HG02798 (cell line): ENCODE data around the gene HSF5.
"Not testable (repeated sequence)": the region's sequence is repeated elsewhere in the genome, so short reads cannot be mapped to it uniquely, and the experiment has no call there.

Source experiments
- ATAC-seq: cut with Tn5 transposase; IDR thresholded peaks from one replicate; pipeline ENCODE4 v1.9.1; 2021; ENCODE audit warnings: mild to moderate bottlenecking; ENCODE audit not compliant: unreplicated experiment, poor library complexity

The HSF5 gene

GRCh38 chr17:58516644-58517377 lies 28.6 kb upstream of the HSF5 start:
- no peak for ATAC-seq

GRCh38 chr17:58515286-58515685 lies 27.1 kb upstream of the HSF5 start:
- no peak for ATAC-seq

GRCh38 chr17:58514770-58515157 lies 26.6 kb upstream of the HSF5 start:
- ATAC-seq, result no peak

GRCh38 chr17:58513965-58514769 lies 26.0 kb upstream of the HSF5 start, which contains the start of gene MTMR4:
TSS of gene MTMR4 (minus strand) at chr17:58514638. CDS start at chr17:58514407, 231 bp downstream.
- peak; percentile 23 for ATAC-seq

DNA sequence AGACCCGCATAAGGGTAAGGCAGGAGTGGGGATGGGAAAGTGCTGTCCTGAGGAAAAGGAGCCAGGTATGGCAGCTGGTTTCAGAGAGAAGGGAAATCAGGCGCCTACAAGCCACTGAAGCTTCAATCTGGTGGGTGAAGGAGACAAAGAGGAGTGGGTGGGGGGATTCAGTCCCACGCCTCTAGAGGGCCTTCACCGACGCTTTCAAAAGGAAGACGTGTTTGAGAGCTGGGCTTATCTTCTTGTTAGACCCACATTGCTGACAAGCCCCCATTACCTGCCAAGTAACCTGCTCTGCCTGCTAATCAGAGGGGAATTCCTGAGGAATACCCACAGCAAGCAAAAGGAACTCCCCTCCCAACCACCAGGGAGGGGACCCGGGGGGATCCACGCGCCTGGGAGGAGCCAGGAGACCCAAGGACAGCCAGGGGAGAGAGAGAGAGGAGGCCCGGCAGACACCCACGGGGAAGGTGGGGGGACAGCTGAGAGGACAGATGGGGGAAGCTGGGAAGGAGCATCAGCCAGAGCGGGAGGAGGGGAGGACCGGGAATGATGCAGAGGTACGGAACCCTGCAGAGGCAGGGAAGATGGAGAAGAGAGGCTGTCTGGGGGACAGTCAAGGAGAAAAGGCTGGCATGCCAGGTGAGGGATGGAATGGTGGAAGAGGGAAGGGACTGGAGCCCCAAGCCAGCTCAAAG lies 25.2 kb upstream of the HSF5 start:
- no peak for ATAC-seq

DNA sequence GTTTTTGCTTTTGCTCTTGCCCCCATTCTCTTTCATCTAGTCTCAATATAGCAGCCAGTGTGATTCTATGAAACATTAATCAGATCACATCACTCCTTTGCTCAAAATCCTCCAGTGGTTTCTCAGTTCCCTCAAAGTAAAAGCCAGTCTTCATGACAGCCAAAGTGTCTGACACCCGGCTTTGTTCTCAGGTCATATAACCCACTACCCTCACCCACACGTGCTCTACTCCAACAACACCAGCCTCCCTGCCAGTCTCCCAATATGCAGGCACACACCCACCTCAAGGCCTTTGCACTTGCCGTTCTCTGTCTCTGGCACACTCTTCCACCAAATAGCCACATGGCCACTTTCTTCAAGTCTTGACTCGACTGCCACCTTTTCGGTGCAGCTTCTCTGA lies 21.9 kb upstream of the HSF5 start:
- ATAC-seq, result no peak

- ATAC-seq, result no peak
Observed at GRCh38 chr17:58508341-58509067, 20.3 kb upstream of the HSF5 start.

GRCh38 chr17:58507123-58507634 lies 19.0 kb upstream of the HSF5 start:
- ATAC-seq, result no peak

DNA sequence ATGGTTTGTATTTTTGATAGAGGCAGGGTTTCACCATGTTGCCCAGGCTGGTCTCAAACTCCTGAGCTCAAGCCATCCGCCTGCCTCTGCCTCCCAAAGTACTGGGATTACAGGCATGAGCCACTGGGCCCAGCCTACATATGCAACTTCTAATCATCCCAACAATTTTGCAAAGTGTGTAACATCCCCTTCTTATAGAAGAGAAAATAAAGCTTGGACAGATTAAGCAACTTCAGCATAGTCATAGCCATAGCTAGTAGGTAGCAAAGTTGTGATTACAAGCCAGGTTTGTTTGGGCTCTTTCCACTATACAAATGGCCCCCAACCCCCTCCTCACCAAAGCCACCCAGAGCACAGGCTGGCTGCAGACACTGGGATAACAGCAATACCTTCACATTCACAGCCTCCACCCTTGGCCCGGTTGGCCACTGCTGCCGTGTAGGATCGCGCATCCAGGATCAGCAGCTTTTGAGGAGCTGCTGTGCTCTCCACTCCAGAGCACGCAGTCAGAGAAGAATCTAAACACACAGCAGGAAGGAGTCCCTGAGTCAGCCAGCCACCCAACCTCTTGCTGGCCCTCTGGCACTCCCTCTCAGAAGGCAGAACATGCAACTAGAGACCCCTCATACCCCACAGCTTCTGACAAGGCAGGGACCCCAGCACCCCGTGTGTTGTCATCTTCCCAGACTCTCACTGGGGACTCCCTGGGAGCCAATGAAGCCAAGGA lies 18.3 kb upstream of the HSF5 start:
- no peak for ATAC-seq

- peak; percentile 94 for ATAC-seq
Observed at GRCh38 chr17:58504826-58505351, 16.7 kb upstream of the HSF5 start.

DNA sequence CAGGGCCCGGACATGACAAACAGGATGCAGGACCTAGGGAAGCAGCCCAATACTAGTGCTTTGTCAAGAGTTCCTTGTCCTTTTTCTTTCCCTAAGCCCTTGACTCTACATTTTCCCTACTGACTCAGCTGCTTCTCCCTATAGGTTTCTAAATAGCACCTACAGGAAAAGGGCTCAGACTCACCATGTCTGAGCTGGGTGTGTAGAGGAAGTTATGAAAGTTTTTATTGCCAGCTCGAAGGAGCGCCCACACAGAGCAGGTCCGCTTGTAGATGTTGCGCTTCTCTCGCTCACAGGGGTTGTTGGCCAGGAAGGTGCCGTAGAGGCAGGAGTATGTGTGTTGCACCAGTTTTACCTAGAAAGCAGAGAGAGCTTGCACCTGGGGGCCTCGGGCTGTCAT lies 15.7 kb upstream of the HSF5 start:
- no peak for ATAC-seq

- ATAC-seq, result not testable (repeated sequence)
Observed at GRCh38 chr17:58503134-58503533, 14.9 kb upstream of the HSF5 start.

GRCh38 chr17:58501451-58501850 lies 13.2 kb upstream of the HSF5 start:
- ATAC-seq, result no peak

GRCh38 chr17:58498177-58498828 lies 10.1 kb upstream of the HSF5 start:
- ATAC-seq, result no peak

GRCh38 chr17:58493506-58493905 lies 5.3 kb upstream of the HSF5 start:
- no peak for ATAC-seq

GRCh38 chr17:58492238-58493121 lies 4.3 kb upstream of the HSF5 start:
- no peak for ATAC-seq

DNA sequence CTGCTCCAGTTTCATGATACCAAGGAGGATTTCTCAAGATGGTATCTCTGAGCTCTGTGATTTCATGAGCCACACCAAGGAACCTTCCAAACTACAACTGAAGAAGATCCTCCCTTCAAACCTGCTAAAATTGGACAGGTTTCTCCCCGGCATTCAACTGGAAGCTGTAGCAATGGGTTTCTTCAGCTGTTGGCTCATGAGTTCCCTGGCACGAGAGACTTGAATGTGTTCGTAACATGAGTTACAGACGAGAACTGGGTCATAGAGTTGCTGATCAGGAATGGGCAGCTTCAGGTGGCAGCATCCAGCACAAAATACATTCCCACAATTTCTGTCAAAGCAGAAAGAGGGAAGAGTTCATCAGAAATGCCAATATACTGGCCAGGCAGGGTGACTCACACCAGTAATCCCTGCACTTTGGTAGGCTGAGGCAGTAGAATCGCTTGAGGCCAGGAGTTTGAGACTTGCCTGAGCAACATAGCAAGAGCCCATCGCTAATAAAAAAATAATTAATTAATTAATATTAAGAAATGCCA lies 3.4 kb upstream of the HSF5 start:
- ATAC-seq, result no peak
